ENCODE results near the gene LILRB2. TPM values are rescaled to one million over a fixed set of nuclear protein-coding genes. Genes with fewer than 3 reads are reported as not detected.

Gene LILRB2
- total RNA-seq, 1 experiment from 2014 or later = not detected

DNA sequence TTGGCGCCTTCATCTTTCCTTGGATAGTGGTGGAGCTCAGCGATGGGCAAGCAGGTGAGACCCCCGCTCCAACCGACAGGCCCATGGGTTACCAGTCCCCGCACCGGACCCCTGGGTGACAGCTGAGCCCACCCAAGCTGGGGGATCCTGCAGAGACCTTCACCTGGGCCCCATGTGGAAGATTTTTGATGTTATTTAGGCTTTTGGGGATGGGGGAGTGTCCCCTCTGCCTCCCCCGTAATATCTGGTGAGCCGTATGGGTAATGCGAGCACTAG is 37.0 kb upstream of the LILRB2 start:
- Histone ChIP-seq H4K20me1 (ENCODE audit: insufficient read depth) (no peaks in the 10 kb centered on the region), H3K36me3 (ENCODE audit: low read depth) (no peaks in the 10 kb centered on the region), H2AFZ (no peak overlapping the region), H3K9me3 (ENCODE audit: insufficient read depth, low read depth) (no peaks in the 10 kb centered on the region), H3K27ac (no peak overlapping the region), H3K27me3 (ENCODE audit: insufficient read depth, low read depth) (peaks cover 91% of the 10 kb centered on the region), H3K9me2 (ENCODE audit: insufficient read depth) (no peaks in the 10 kb centered on the region), H3F3A (ENCODE audit: insufficient read depth, low read depth) (no peaks in the 10 kb centered on the region), H3K4me1 (replicated peaks; ENCODE audit: insufficient read depth) (no peaks in the 10 kb centered on the region), H3K4me3 (no peak overlapping the region), H3K79me2 (ENCODE audit: low read depth) (no peaks in the 10 kb centered on the region), H3K4me2 (no peak overlapping the region)
- BruUV-seq (replicated peaks) = no TSS peak
- ChIA-PET POLR2A (ENCODE audit: unreplicated experiment) (no interaction called here), CTCF (no interaction called here)
- intact Hi-C loops (cut with micrococcal nuclease; ENCODE audit: unreplicated experiment) = no loop called here
- no peak for DNase-seq
- TF ChIP-seq EZH2 (IDR thresholded peaks at IDR 0.05; ENCODE audit: low read depth) = no peak
- TF ChIP-seq, protein P1, sequence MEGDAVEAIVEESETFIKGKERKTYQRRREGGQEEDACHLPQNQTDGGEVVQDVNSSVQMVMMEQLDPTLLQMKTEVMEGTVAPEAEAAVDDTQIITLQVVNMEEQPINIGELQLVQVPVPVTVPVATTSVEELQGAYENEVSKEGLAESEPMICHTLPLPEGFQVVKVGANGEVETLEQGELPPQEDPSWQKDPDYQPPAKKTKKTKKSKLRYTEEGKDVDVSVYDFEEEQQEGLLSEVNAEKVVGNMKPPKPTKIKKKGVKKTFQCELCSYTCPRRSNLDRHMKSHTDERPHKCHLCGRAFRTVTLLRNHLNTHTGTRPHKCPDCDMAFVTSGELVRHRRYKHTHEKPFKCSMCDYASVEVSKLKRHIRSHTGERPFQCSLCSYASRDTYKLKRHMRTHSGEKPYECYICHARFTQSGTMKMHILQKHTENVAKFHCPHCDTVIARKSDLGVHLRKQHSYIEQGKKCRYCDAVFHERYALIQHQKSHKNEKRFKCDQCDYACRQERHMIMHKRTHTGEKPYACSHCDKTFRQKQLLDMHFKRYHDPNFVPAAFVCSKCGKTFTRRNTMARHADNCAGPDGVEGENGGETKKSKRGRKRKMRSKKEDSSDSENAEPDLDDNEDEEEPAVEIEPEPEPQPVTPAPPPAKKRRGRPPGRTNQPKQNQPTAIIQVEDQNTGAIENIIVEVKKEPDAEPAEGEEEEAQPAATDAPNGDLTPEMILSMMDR (conservative IDR thresholded peaks at IDR 0.05) = no peak

DNA sequence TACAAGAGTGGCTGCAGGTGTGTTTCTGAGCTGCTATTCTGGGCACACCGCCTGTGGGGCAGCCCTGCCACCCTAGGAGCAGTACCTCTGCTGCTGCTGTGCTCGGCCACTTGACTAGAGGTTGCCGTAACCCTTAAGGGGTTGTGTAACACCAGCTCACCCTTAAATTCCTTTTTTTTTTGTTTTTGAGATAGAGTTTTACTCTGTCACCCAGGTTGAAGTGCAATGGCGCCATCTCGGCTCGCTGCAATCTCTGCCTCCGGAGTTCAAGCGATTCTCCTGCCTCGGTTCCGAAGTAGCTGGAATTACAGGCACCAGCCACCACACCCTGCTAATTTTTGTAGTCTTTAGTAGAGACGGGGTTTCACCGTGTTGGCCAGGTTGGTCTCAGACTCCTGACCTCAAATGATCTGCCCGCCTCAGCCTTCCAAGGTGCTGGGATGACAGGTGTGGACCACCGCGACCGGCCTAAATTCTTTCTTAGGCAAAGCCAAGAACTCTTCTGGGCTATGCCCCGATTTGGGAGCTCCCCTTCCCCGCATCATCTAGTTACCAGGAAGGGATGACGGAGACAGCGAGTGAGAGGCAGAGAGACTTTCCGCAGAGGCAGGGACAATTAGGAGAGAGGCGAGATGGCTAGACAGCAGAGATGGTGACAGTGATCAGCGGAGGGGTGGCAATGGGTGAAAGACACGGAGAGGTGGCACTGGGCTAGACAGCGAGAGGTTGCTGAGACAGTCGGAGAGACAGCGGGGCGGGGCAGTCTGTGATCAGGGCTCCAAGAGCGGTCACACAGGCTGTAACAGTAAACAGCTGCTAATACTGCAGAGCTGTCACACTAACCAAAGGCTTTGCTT is 36.4 kb upstream of the LILRB2 start:
- H3K27me3 ChIP-seq (ENCODE audit: insufficient read depth, low read depth) = peaks cover 97% of the 10 kb centered on the region
- no peaks in the 10 kb centered on the region for H3K9me3 ChIP-seq (ENCODE audit: insufficient read depth, low read depth)
- ChIA-PET POLR2A (ENCODE audit: unreplicated experiment) (no interaction called here), CTCF (interaction anchor here (0.6 kb wide), 1 partner anchor 200 kb away, joined by 3 read pairs; no protein-coding TSS in a partner anchor)
- no peaks in the 10 kb centered on the region for H3K4me1 ChIP-seq (replicated peaks; ENCODE audit: insufficient read depth)
- no peak overlapping the region for H3K4me2 ChIP-seq
- intact Hi-C loops (cut with micrococcal nuclease; ENCODE audit: unreplicated experiment) = no loop called here
- BruUV-seq (replicated peaks) = no TSS peak
- TF ChIP-seq, protein P1 (conservative IDR thresholded peaks at IDR 0.05) = no peak
- TF ChIP-seq EZH2 (IDR thresholded peaks at IDR 0.05; ENCODE audit: low read depth) = no peak
- H3K4me3 ChIP-seq = no peak overlapping the region
- H3F3A ChIP-seq (ENCODE audit: insufficient read depth, low read depth) = no peaks in the 10 kb centered on the region
- no peak for DNase-seq
- H3K27ac ChIP-seq = no peak overlapping the region
- H3K9me2 ChIP-seq (ENCODE audit: insufficient read depth) = no peaks in the 10 kb centered on the region
- H4K20me1 ChIP-seq (ENCODE audit: insufficient read depth) = no peaks in the 10 kb centered on the region
- no peaks in the 10 kb centered on the region for H3K79me2 ChIP-seq (ENCODE audit: low read depth)
- H2AFZ ChIP-seq = no peak overlapping the region
- no peaks in the 10 kb centered on the region for H3K36me3 ChIP-seq (ENCODE audit: low read depth)

DNA sequence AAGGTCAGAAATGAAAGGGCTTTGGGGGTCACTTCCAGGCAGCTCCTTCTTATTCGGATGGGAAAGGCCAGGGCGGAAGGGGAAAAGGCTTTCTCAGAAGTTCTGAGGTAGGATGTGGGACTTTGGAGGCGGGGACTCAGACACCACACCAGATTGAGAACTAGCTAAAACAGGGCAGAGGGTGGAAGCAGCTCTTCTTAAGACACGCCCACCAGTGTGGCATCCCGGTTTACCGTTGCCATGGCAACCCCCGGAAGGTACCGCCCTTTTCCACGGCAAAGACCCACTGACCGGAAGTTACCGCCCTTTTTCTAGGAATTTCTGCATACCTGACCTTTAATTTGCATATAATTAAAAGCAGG is 35.8 kb upstream of the LILRB2 start:
- TF ChIP-seq, protein P1 (conservative IDR thresholded peaks at IDR 0.05) = no peak
- no peak for TF ChIP-seq EZH2 (IDR thresholded peaks at IDR 0.05; ENCODE audit: low read depth)
- Histone ChIP-seq H3K27me3 (ENCODE audit: insufficient read depth, low read depth) (peaks cover 97% of the 10 kb centered on the region), H3K79me2 (ENCODE audit: low read depth) (no peaks in the 10 kb centered on the region), H3K9me2 (ENCODE audit: insufficient read depth) (no peaks in the 10 kb centered on the region), H2AFZ (no peak overlapping the region), H3K27ac (no peak overlapping the region), H3K9me3 (ENCODE audit: insufficient read depth, low read depth) (no peaks in the 10 kb centered on the region), H3K4me3 (no peak overlapping the region), H3K4me2 (no peak overlapping the region), H3K4me1 (replicated peaks; ENCODE audit: insufficient read depth) (no peaks in the 10 kb centered on the region), H3F3A (ENCODE audit: insufficient read depth, low read depth) (no peaks in the 10 kb centered on the region), H3K36me3 (ENCODE audit: low read depth) (no peaks in the 10 kb centered on the region), H4K20me1 (ENCODE audit: insufficient read depth) (no peaks in the 10 kb centered on the region)
- CTCF ChIA-PET = interaction anchor here (0.6 kb wide), 1 partner anchor 200 kb away, joined by 3 read pairs; no protein-coding TSS in a partner anchor
- intact Hi-C loops (cut with micrococcal nuclease; ENCODE audit: unreplicated experiment) = no loop called here
- POLR2A ChIA-PET (ENCODE audit: unreplicated experiment) = no interaction called here
- no TSS peak for BruUV-seq (replicated peaks)
- no peak for DNase-seq
